WTC11 (cell line): Measurements from ENCODE around the gene DNAAF3.
A peak's percentile ranks its signal among the peaks of the same experiment; 100 is the strongest.

Experiments
- ATF1 ChIP-seq: sonication (generic); formaldehyde crosslinking; IDR thresholded peaks from 2 replicates; pipeline ENCODE4 v1.8.1; 2023; ENCODE audit warnings: mild to moderate bottlenecking, moderate library complexity, missing genetic modification reagents
- FOXJ3 ChIP-seq: sonication (generic); formaldehyde crosslinking; IDR thresholded peaks from 2 replicates; pipeline ENCODE4 v1.9.0; 2021; ENCODE audit warnings: missing genetic modification reagents, mild to moderate bottlenecking, borderline replicate concordance
- SP1 ChIP-seq: sonication (generic); formaldehyde crosslinking; conservative IDR thresholded peaks from 2 replicates; pipeline ENCODE4 v1.8.1; 2022; ENCODE audit warnings: missing genetic modification reagents
- ZBTB21 ChIP-seq: sonication (generic); formaldehyde crosslinking; IDR thresholded peaks from 2 replicates; pipeline ENCODE4 v1.8.1; 2023; ENCODE audit warnings: mild to moderate bottlenecking, missing genetic modification reagents, borderline replicate concordance
- ZNF121 ChIP-seq: sonication (generic); formaldehyde crosslinking; IDR thresholded peaks from 2 replicates; pipeline ENCODE4 v1.8.0; 2023; ENCODE audit warnings: missing genetic modification reagents
- ZNF512 ChIP-seq: sonication (generic); formaldehyde crosslinking; IDR thresholded peaks from 2 replicates; pipeline ENCODE4 v1.8.1; 2022; ENCODE audit warnings: missing genetic modification reagents, borderline replicate concordance
- TF ChIP-seq, protein P1 (sequence below): fragments of 200-600 bp; IDR thresholded peaks from 2 replicates; pipeline ENCODE4 v1.8.0; 2022; ENCODE audit warnings: antibody characterized with exemption
- TF ChIP-seq, protein P2 (sequence below): sonication (generic); formaldehyde crosslinking; IDR thresholded peaks from 2 replicates; pipeline ENCODE4 v1.8.0; 2022; ENCODE audit warnings: mild to moderate bottlenecking, missing genetic modification reagents
- TF ChIP-seq, protein P3 (sequence below): sonication (generic); formaldehyde crosslinking; IDR thresholded peaks from 2 replicates; pipeline ENCODE4 v1.8.1; 2022; ENCODE audit warnings: mild to moderate bottlenecking, missing genetic modification reagents, moderate library complexity, borderline replicate concordance
- TF ChIP-seq, protein P4 (sequence below): sonication (generic); formaldehyde crosslinking; IDR thresholded peaks from 2 replicates; pipeline ENCODE4 v1.8.1; 2023; ENCODE audit warnings: mild to moderate bottlenecking, moderate library complexity, missing genetic modification reagents
- TF ChIP-seq, protein P5 (sequence below): sonication (generic); formaldehyde crosslinking; IDR thresholded peaks from 2 replicates; pipeline ENCODE4 v1.8.0; 2022; ENCODE audit warnings: mild to moderate bottlenecking, missing genetic modification reagents

DNA sequence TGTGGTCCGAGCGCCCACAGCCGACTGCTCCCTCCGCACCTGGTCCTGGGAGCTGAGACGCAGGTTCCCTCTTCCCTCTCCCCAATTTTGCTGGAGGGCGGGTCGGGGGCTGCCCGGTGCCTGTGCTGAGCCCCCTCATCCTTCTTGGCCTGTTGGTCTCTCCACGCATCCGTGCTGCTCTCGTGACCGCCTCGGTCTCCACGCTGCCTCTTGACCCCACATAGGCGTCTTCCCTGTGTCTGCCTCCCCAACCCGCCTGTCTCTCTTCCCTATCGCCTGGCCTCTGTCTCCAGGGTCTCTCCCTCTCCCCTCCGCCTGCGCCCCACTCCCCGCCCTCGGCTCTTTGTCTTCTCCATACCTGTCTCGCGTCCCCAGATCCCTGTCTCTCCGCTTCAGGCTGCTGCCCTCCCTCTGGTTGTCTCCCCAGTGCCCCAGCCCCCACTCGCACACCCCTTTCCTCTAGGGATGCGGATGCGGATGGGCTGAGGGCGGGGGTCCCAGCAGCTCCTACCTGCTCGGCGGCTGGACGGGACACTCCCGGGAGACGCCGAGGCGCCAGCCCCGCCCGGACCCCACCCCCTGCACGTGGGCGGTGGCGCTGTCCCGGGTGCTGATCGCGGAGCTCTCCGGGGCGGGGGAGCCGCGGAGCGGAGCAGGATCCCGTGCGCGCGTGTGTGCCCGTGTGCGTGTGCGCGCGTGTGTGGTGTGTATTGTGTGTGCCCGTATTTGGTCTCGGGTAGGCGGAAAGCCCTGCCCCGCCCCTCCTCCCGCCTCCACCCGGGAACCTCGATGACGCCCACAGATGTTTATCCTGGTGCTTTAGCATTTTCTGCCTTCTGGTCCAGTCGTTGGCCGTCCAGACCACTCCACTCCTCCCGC, 13.4 kb upstream of the DNAAF3 start, which contains the start of gene SYT5:
- TF ChIP-seq, protein P1, sequence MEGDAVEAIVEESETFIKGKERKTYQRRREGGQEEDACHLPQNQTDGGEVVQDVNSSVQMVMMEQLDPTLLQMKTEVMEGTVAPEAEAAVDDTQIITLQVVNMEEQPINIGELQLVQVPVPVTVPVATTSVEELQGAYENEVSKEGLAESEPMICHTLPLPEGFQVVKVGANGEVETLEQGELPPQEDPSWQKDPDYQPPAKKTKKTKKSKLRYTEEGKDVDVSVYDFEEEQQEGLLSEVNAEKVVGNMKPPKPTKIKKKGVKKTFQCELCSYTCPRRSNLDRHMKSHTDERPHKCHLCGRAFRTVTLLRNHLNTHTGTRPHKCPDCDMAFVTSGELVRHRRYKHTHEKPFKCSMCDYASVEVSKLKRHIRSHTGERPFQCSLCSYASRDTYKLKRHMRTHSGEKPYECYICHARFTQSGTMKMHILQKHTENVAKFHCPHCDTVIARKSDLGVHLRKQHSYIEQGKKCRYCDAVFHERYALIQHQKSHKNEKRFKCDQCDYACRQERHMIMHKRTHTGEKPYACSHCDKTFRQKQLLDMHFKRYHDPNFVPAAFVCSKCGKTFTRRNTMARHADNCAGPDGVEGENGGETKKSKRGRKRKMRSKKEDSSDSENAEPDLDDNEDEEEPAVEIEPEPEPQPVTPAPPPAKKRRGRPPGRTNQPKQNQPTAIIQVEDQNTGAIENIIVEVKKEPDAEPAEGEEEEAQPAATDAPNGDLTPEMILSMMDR, result no peak
- TF ChIP-seq ZNF121 (no peak), SP1 (CRISPR knock-in tag) (peak; percentile 81), ZNF512 (0 out of 2 replicates have a peak, but pooled peaks have one; percentile 31), ZBTB21 (CRISPR knock-in tag) (no peak), ATF1 (CRISPR knock-in tag) (no peak), FOXJ3 (CRISPR knock-in tag) (no peak)
- TF ChIP-seq, protein P2, sequence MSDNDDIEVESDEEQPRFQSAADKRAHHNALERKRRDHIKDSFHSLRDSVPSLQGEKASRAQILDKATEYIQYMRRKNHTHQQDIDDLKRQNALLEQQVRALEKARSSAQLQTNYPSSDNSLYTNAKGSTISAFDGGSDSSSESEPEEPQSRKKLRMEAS (CRISPR knock-in tag), result peak; percentile 94
- TF ChIP-seq, protein P3, sequence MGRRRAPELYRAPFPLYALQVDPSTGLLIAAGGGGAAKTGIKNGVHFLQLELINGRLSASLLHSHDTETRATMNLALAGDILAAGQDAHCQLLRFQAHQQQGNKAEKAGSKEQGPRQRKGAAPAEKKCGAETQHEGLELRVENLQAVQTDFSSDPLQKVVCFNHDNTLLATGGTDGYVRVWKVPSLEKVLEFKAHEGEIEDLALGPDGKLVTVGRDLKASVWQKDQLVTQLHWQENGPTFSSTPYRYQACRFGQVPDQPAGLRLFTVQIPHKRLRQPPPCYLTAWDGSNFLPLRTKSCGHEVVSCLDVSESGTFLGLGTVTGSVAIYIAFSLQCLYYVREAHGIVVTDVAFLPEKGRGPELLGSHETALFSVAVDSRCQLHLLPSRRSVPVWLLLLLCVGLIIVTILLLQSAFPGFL (CRISPR knock-in tag), result no peak
- TF ChIP-seq, protein P4, sequence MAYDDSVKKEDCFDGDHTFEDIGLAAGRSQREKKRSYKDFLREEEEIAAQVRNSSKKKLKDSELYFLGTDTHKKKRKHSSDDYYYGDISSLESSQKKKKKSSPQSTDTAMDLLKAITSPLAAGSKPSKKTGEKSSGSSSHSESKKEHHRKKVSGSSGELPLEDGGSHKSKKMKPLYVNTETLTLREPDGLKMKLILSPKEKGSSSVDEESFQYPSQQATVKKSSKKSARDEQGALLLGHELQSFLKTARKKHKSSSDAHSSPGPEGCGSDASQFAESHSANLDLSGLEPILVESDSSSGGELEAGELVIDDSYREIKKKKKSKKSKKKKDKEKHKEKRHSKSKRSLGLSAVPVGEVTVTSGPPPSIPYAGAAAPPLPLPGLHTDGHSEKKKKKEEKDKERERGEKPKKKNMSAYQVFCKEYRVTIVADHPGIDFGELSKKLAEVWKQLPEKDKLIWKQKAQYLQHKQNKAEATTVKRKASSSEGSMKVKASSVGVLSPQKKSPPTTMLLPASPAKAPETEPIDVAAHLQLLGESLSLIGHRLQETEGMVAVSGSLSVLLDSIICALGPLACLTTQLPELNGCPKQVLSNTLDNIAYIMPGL (CRISPR knock-in tag), result no peak
- TF ChIP-seq, protein P5, sequence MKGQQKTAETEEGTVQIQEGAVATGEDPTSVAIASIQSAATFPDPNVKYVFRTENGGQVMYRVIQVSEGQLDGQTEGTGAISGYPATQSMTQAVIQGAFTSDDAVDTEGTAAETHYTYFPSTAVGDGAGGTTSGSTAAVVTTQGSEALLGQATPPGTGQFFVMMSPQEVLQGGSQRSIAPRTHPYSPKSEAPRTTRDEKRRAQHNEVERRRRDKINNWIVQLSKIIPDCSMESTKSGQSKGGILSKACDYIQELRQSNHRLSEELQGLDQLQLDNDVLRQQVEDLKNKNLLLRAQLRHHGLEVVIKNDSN (CRISPR knock-in tag), result peak; percentile 88
